SH-SY5Y (cell line): ENCODE results near the gene GOLPH3L.

Experiments
- GATA2 ChIP-seq: IDR thresholded peaks from 2 replicates; pipeline ENCODE4 v1.6.1; 2011; ENCODE audit warnings: mild to moderate bottlenecking, low read depth, low read length
- GATA3 ChIP-seq: IDR thresholded peaks from 2 replicates; pipeline ENCODE4 v1.6.1; 2011; ENCODE audit warnings: low read depth, mild to moderate bottlenecking, low read length, moderate library complexity

GOLPH3L gene

GRCh38 chr1:150601540-150601939 lies 95.4 kb downstream of the GOLPH3L start:
- TF ChIP-seq GATA3 (no peak), GATA2 (no peak)

- no peak for TF ChIP-seq GATA3
- TF ChIP-seq GATA2 = no peak
These were observed 100.0 kb downstream of the GOLPH3L start for GRCh38 chr1:150596976-150597375.
